H9 (cell line): ENCODE results near the gene C1QTNF1. TPM values are rescaled to one million over a fixed set of nuclear protein-coding genes. Genes with fewer than 3 reads are reported as not detected.

Experiments
- DNase-seq: peaks from one replicate; pipeline ENCODE4 v3.0.0-alpha.2; 2017
- H2AFZ ChIP-seq: one replicate; pipeline ENCODE4 v1.6.1; 2013; ENCODE audit warnings: mild to moderate bottlenecking, low read length, control low read depth, moderate library complexity
- H2AK5ac ChIP-seq: 2 replicates; pipeline ENCODE4 v1.6.1; 2013; ENCODE audit warnings: low read length, control low read depth, mixed read lengths; ENCODE audit not compliant: insufficient read length
- H2BK120ac ChIP-seq: one replicate; pipeline ENCODE4 v1.6.1; 2013; ENCODE audit warnings: low read depth, mild to moderate bottlenecking, low read length, control low read depth, inconsistent platforms; ENCODE audit not compliant: poor library complexity, severe bottlenecking
- H2BK12ac ChIP-seq: 2 replicates; pipeline ENCODE4 v1.6.1; 2013; ENCODE audit warnings: low read length, control low read depth, mixed read lengths, low read depth; ENCODE audit not compliant: insufficient read length
- H2BK15ac ChIP-seq: 2 replicates; pipeline ENCODE4 v1.6.1; 2013; ENCODE audit warnings: low read depth, low read length, control low read depth
- H2BK20ac ChIP-seq: one replicate; pipeline ENCODE4 v1.6.1; 2013; ENCODE audit warnings: low read depth, mild to moderate bottlenecking, low read length, control low read depth, inconsistent platforms; ENCODE audit not compliant: poor library complexity, severe bottlenecking
- H2BK5ac ChIP-seq: 2 replicates; pipeline ENCODE4 v1.6.1; 2013; ENCODE audit warnings: low read length, control low read depth, mixed read lengths; ENCODE audit not compliant: insufficient read length
- H3K14ac ChIP-seq: 2 replicates; pipeline ENCODE4 v1.6.1; 2013; ENCODE audit warnings: low read length, control low read depth; ENCODE audit not compliant: insufficient read depth
- H3K18ac ChIP-seq: 2 replicates; pipeline ENCODE4 v1.6.1; 2013; ENCODE audit warnings: low read depth, mild to moderate bottlenecking, mixed read lengths, low read length, control low read depth; ENCODE audit not compliant: insufficient read length
- H3K23ac ChIP-seq: 2 replicates; pipeline ENCODE4 v1.6.1; 2013; ENCODE audit warnings: low read length, control low read depth, mixed read lengths, low read depth; ENCODE audit not compliant: insufficient read length
- H3K23me2 ChIP-seq: 2 replicates; pipeline ENCODE4 v1.6.1; 2013; ENCODE audit warnings: low read depth, mild to moderate bottlenecking, mixed read lengths, low read length, control low read depth; ENCODE audit not compliant: insufficient read length, poor library complexity, severe bottlenecking
- H3K27ac ChIP-seq: 2 replicates; pipeline ENCODE4 v1.5.1; 2013; ENCODE audit warnings: low read length, control low read depth, mixed read lengths, low read depth; ENCODE audit not compliant: insufficient read length
- H3K27me3 ChIP-seq: 2 replicates; pipeline ENCODE4 v1.6.1; 2013; ENCODE audit warnings: low read length, control low read depth, inconsistent platforms; ENCODE audit not compliant: insufficient read depth
- H3K4ac ChIP-seq: 2 replicates; pipeline ENCODE4 v1.6.1; 2013; ENCODE audit warnings: low read depth, mild to moderate bottlenecking, control low read depth, inconsistent platforms, low read length, moderate library complexity
- H3K4me1 ChIP-seq: 2 replicates; pipeline ENCODE4 v1.6.1; 2013; ENCODE audit warnings: low read length, control low read depth, inconsistent platforms; ENCODE audit not compliant: insufficient read depth
- H3K4me2 ChIP-seq: 2 replicates; pipeline ENCODE4 v1.6.1; 2013; ENCODE audit warnings: low read length, control low read depth, mixed read lengths; ENCODE audit not compliant: insufficient read length, insufficient read depth
- H3K56ac ChIP-seq: 2 replicates; pipeline ENCODE4 v1.6.1; 2013; ENCODE audit warnings: low read depth, mild to moderate bottlenecking, mixed read lengths, low read length, control low read depth; ENCODE audit not compliant: insufficient read length
- H3K79me1 ChIP-seq: 2 replicates; pipeline ENCODE4 v1.6.1; 2013; ENCODE audit warnings: low read depth, mild to moderate bottlenecking, moderate library complexity, low read length, control low read depth, inconsistent platforms; ENCODE audit not compliant: insufficient read depth, poor library complexity, severe bottlenecking
- H3K79me2 ChIP-seq: 2 replicates; pipeline ENCODE4 v1.6.1; 2013; ENCODE audit warnings: low read length, control low read depth, inconsistent platforms; ENCODE audit not compliant: insufficient read depth
- H3K9ac ChIP-seq: 2 replicates; pipeline ENCODE4 v1.6.1; 2013; ENCODE audit warnings: low read length, control low read depth, mixed read lengths; ENCODE audit not compliant: insufficient read length; ENCODE audit errors: extremely low read depth
- H3K9me3 ChIP-seq: one replicate; pipeline ENCODE4 v1.6.1; 2013; ENCODE audit warnings: low read depth, low read length, inconsistent platforms; ENCODE audit not compliant: control insufficient read depth
- H3T11ph ChIP-seq: one replicate; pipeline ENCODE4 v1.6.1; 2013; ENCODE audit warnings: mild to moderate bottlenecking, low read length, control low read depth, inconsistent platforms
- H4K20me1 ChIP-seq: one replicate; pipeline ENCODE4 v1.6.1; 2013; ENCODE audit not compliant: control insufficient read depth, insufficient read length, insufficient read depth
- H4K5ac ChIP-seq: 2 replicates; pipeline ENCODE4 v1.6.1; 2013; ENCODE audit warnings: low read depth, mild to moderate bottlenecking, mixed read lengths, low read length, control low read depth; ENCODE audit not compliant: insufficient read length
- H4K8ac ChIP-seq: replicated peaks from 2 replicates; pipeline ENCODE4 v1.6.1; 2013; ENCODE audit warnings: low read length, control low read depth, mixed read lengths, low read depth; ENCODE audit not compliant: insufficient read length
- H4K91ac ChIP-seq: 2 replicates; pipeline ENCODE4 v1.6.1; 2013; ENCODE audit warnings: low read depth, mild to moderate bottlenecking, moderate library complexity, mixed read lengths, low read length, control low read depth; ENCODE audit not compliant: insufficient read length
- H3K27ac Mint-ChIP-seq, 3 experiments: 2 replicates in 2 of 3; 3 replicates in 1 of 3; pipeline ENCODE4 v1.8.0; 2020 to 2021; ENCODE audit warnings: mixed read lengths in 3 of 3, mild to moderate bottlenecking in 1 of 3, moderate library complexity in 1 of 3
- H3K27me3 Mint-ChIP-seq: 2 replicates; pipeline ENCODE4 v1.8.0; 2021; ENCODE audit warnings: low read depth, mild to moderate bottlenecking, moderate library complexity, mixed read lengths
- H3K36me3 Mint-ChIP-seq, 3 experiments: 2 replicates in 2 of 3; 3 replicates in 1 of 3; pipeline ENCODE4 v1.8.0; 2020 to 2021; ENCODE audit warnings: low read depth in 3 of 3, mixed read lengths in 3 of 3; ENCODE audit not compliant: insufficient read depth in 1 of 3
- H3K4me1 Mint-ChIP-seq, 2 experiments: 2 replicates each; pipeline ENCODE4 v1.8.0; 2020; ENCODE audit warnings: mixed read lengths in 2 of 2
- H3K4me3 Mint-ChIP-seq, 2 experiments: 2 replicates in 1 of 2; 3 replicates in 1 of 2; pipeline ENCODE4 v1.8.0; 2020 to 2021; ENCODE audit warnings: mild to moderate bottlenecking in 2 of 2, mixed read lengths in 2 of 2, moderate library complexity in 1 of 2
- H3K9me3 Mint-ChIP-seq, 2 experiments: 2 replicates in 1 of 2; 3 replicates in 1 of 2; pipeline ENCODE4 v1.8.0; 2020; ENCODE audit warnings: mild to moderate bottlenecking in 2 of 2, mixed read lengths in 2 of 2, moderate library complexity in 1 of 2
- WGBS: extraction: QIAGEN DNeasy Blood & Tissue Kit; methylation state at CpG from one replicate; pipeline ENCODE4 v1.1.7; 2013; ENCODE audit warnings: missing lambda C conversion rate, low lambda C conversion rate, mixed read lengths; ENCODE audit not compliant: insufficient read length; ENCODE audit errors: extremely low coverage; 5-methylcytosine and 5-hydroxymethylcytosine counted together
- total RNA-seq: library from RNA; stranded (reverse); gene quantifications from 2 replicates; pipeline ENCODE4 v1.2.1, GENCODE V29; 2021
- TF ChIP-seq, protein P1 (sequence below): fragments of 200-600 bp; sonication (generic); conservative IDR thresholded peaks from 3 replicates; pipeline ENCODE4 v1.8.0; 2021; ENCODE audit warnings: antibody characterized with exemption, mild to moderate bottlenecking

Gene C1QTNF1
- total RNA-seq, 1 experiment from 2014 or later: 0.96 TPM

DNA sequence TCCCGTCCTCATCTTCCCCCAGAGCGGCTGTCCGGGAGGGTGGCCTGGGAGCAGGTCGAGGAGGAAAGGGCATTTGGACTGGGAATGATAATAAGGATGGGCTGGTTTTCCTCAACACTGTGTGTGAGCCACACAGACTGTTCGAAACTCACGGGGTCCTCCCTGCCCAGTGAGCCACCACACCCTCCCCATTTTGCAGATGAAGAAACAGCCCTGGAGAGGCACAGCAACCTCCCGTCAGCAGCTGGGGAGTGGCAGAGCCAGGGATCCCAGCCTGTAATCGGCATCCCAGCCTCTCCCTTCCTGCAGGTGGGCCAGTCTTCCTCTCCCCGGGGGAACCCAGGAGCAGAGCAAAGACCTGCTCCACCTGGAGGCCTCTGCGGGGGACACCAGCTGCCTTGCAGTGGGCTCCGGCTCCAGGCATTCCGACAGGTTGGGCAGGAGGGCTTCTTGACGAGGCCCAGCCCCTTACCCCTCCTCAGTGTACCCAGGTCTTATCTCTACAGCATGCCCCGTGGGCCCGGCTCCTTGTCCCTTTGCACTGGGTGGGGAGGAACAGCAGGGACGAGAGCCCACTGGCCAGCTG is 74.4 kb downstream of the C1QTNF1 start:
- Histone ChIP-seq H4K5ac (no peak overlapping the region), H3K27me3 (no peaks in the 10 kb centered on the region), H3K14ac (no peak overlapping the region; the same call in 1 of the 2 replicates), H2AFZ (no peak overlapping the region), H3K27ac (no peak overlapping the region), H4K8ac (no peak overlapping the region), H3K79me1 (no peaks in the 10 kb centered on the region), H4K91ac (no peak overlapping the region), H3K4ac (no peak overlapping the region), H2BK15ac (no peak overlapping the region), H2BK120ac (no peak overlapping the region), H3K56ac (no peak overlapping the region), H3K4me2 (no peak overlapping the region), H3K23ac (no peak overlapping the region), H3K4me1 (no peaks in the 10 kb centered on the region), H2BK20ac (no peak overlapping the region), H4K20me1 (no peaks in the 10 kb centered on the region), H3K23me2 (no peaks in the 10 kb centered on the region), H2AK5ac (no peak overlapping the region), H3K79me2 (no peaks in the 10 kb centered on the region), H3T11ph (no peak overlapping the region), H3K18ac (no peak overlapping the region), H2BK12ac (no peak overlapping the region), H3K9me3 (no peaks in the 10 kb centered on the region), H2BK5ac (no peak overlapping the region), H3K9ac (no peak overlapping the region)
- Mint-ChIP-seq H3K4me3 (peak overlapping the region in 1 of 2 experiments; percentile 22; a peak in 1 of 5 replicates), H3K27ac (no peak overlapping the region), H3K4me1 (peaks cover 3 to 14% of the 10 kb centered on the region in 2 experiments; a peak in 2 of 4 replicates), H3K36me3 (no peaks in the 10 kb centered on the region), H3K27me3 (no peaks in the 10 kb centered on the region; the same call in 1 of the 2 replicates), H3K9me3 (no peaks in the 10 kb centered on the region)
- peak; percentile 64 for DNase-seq
- WGBS: no CpG with 5 or more reads among the region's 16 CpGs
- TF ChIP-seq, protein P1, sequence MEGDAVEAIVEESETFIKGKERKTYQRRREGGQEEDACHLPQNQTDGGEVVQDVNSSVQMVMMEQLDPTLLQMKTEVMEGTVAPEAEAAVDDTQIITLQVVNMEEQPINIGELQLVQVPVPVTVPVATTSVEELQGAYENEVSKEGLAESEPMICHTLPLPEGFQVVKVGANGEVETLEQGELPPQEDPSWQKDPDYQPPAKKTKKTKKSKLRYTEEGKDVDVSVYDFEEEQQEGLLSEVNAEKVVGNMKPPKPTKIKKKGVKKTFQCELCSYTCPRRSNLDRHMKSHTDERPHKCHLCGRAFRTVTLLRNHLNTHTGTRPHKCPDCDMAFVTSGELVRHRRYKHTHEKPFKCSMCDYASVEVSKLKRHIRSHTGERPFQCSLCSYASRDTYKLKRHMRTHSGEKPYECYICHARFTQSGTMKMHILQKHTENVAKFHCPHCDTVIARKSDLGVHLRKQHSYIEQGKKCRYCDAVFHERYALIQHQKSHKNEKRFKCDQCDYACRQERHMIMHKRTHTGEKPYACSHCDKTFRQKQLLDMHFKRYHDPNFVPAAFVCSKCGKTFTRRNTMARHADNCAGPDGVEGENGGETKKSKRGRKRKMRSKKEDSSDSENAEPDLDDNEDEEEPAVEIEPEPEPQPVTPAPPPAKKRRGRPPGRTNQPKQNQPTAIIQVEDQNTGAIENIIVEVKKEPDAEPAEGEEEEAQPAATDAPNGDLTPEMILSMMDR: peak; percentile 29; the same call in 1 of the 3 replicates

Other genes with a start within 250 kb of the C1QTNF1 start
- 9.7 and 11.2 TPM in 2 replicates for gene CYTH1, start 241.9 kb upstream of the C1QTNF1 start, total RNA-seq
- gene USP36, start 183.4 kb upstream of the C1QTNF1 start, total RNA-seq: 101 and 106 TPM in 2 replicates
- 0.42 and 0.66 TPM in 2 replicates for gene CEP295NL, start 121.0 kb upstream of the C1QTNF1 start, total RNA-seq
- 29.0 and 30.3 TPM in 2 replicates for gene TIMP2, start 98.8 kb upstream of the C1QTNF1 start, total RNA-seq
- gene LGALS3BP, start 44.2 kb upstream of the C1QTNF1 start, total RNA-seq: 69.8 and 76.4 TPM in 2 replicates
- 32.4 and 33.0 TPM in 2 replicates for gene CANT1, start 14.4 kb upstream of the C1QTNF1 start, total RNA-seq
- gene ENGASE, start 50.7 kb downstream of the C1QTNF1 start, total RNA-seq: 20.6 and 21.1 TPM in 2 replicates